Loucy (cell line): ENCODE results near the gene CNOT2.

Experiments used
- H2AFZ ChIP-seq: fragments of 200-600 bp; sonication (generic); 2 replicates; pipeline ENCODE4 v1.6.0; 2016; ENCODE audit warnings: antibody characterized with exemption, mild to moderate bottlenecking, low read length, moderate library complexity
- H3F3A ChIP-seq: fragments of 200-600 bp; 2 replicates; pipeline ENCODE4 v1.6.0; 2016; ENCODE audit warnings: antibody characterized with exemption, low read depth, mild to moderate bottlenecking
- H3K27me3 ChIP-seq: fragments of 200-600 bp; sonication (generic); 2 replicates; pipeline ENCODE4 v1.6.1; 2014; ENCODE audit warnings: low read length, mild to moderate bottlenecking; ENCODE audit not compliant: insufficient read depth, poor library complexity, severe bottlenecking
- H3K36me3 ChIP-seq: fragments of 200-600 bp; sonication (generic); 2 replicates; pipeline ENCODE4 v1.6.1; 2016; ENCODE audit warnings: low read length; ENCODE audit not compliant: insufficient read depth
- H3K4me1 ChIP-seq: fragments of 200-600 bp; sonication (generic); 2 replicates; pipeline ENCODE4 v1.5.1; 2014; ENCODE audit warnings: low read length, mild to moderate bottlenecking; ENCODE audit not compliant: insufficient read depth, poor library complexity, severe bottlenecking
- H3K4me2 ChIP-seq: fragments of 200-600 bp; sonication (generic); 2 replicates; pipeline ENCODE4 v1.6.0; 2014; ENCODE audit warnings: antibody characterized with exemption, low read length, low read depth, mild to moderate bottlenecking; ENCODE audit not compliant: poor library complexity, severe bottlenecking
- H3K4me3 ChIP-seq: fragments of 200-600 bp; sonication (generic); 2 replicates; pipeline ENCODE4 v1.5.1; 2014; ENCODE audit warnings: low read length, mild to moderate bottlenecking, mixed read lengths; ENCODE audit not compliant: poor library complexity, severe bottlenecking
- H3K79me2 ChIP-seq: fragments of 200-600 bp; sonication (generic); 2 replicates; pipeline ENCODE4 v1.6.1; 2014; ENCODE audit warnings: low read length; ENCODE audit not compliant: insufficient read depth
- H3K9ac ChIP-seq: fragments of 200-600 bp; sonication (generic); 2 replicates; pipeline ENCODE4 v1.6.0; 2014; ENCODE audit warnings: mild to moderate bottlenecking, low read depth, low read length, moderate library complexity; ENCODE audit not compliant: poor library complexity, severe bottlenecking
- H3K9me2 ChIP-seq: fragments of 200-600 bp; sonication (generic); replicated peaks from 2 replicates; pipeline ENCODE4 v1.6.1; 2016; ENCODE audit warnings: low read depth, low read length, mixed read lengths
- H3K9me3 ChIP-seq: fragments of 200-600 bp; sonication (generic); 2 replicates; pipeline ENCODE4 v1.6.1; 2014; ENCODE audit warnings: mild to moderate bottlenecking, antibody characterized with exemption, low read length, low read depth; ENCODE audit not compliant: insufficient read depth
- H4K20me1 ChIP-seq: fragments of 200-600 bp; sonication (generic); 2 replicates; pipeline ENCODE4 v1.6.0; 2014; ENCODE audit warnings: antibody characterized with exemption, low read length, mild to moderate bottlenecking; ENCODE audit not compliant: insufficient read depth, poor library complexity, severe bottlenecking
- CTCF ChIP-seq: fragments of 200-600 bp; sonication (generic); conservative IDR thresholded peaks from 2 replicates; pipeline ENCODE4 v1.5.1; 2014; ENCODE audit warnings: mild to moderate bottlenecking, antibody characterized with exemption, low read length
- EZH2phosphoT487 ChIP-seq: fragments of 200-600 bp; IDR thresholded peaks from 2 replicates; pipeline ENCODE4 v1.6.1; 2018; ENCODE audit warnings: antibody characterized with exemption, mild to moderate bottlenecking, moderate library complexity, borderline replicate concordance

CNOT2 gene

GRCh38 chr12:70217416-70217815, 25.8 kb upstream of the CNOT2 start:
- H3F3A ChIP-seq = no peaks in the 10 kb centered on the region
- peaks cover 10% of the 10 kb centered on the region for H3K9me3 ChIP-seq
- no peaks in the 10 kb centered on the region for H3K9me2 ChIP-seq
- no peak overlapping the region for H3K4me2 ChIP-seq
- no peak overlapping the region for H3K9ac ChIP-seq
- H3K4me3 ChIP-seq = no peak overlapping the region
- H3K79me2 ChIP-seq = no peaks in the 10 kb centered on the region
- no peak overlapping the region for H2AFZ ChIP-seq
- no peak for TF ChIP-seq EZH2phosphoT487
- TF ChIP-seq CTCF = no peak
- no peaks in the 10 kb centered on the region for H3K4me1 ChIP-seq
- no peaks in the 10 kb centered on the region for H3K36me3 ChIP-seq
- no peaks in the 10 kb centered on the region for H4K20me1 ChIP-seq
- no peaks in the 10 kb centered on the region for H3K27me3 ChIP-seq

DNA sequence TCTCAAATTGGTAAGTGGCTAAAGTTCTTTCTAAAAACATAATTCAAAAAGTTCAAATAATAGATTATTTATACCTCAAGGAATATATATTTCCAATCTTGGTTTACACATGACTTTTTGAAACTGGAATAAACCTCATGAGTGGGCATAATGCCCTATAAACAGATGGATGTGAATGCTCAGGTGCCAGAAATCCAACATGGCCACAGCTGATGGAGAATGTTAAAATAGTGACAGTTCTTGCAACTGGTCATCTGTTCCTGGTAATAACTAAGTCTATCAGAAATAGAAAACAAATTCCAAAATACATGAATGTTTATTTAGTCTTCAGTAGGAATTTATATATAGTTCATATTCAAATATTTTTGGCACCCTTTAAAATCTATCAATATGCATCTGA, 21.6 kb upstream of the CNOT2 start:
- H3K4me3 ChIP-seq = no peak overlapping the region
- H3K36me3 ChIP-seq = no peaks in the 10 kb centered on the region
- H2AFZ ChIP-seq = no peak overlapping the region
- no peak overlapping the region for H3K9ac ChIP-seq
- no peaks in the 10 kb centered on the region for H3K9me2 ChIP-seq
- no peak for TF ChIP-seq EZH2phosphoT487
- TF ChIP-seq CTCF = no peak
- H3K9me3 ChIP-seq = no peaks in the 10 kb centered on the region
- H4K20me1 ChIP-seq = no peaks in the 10 kb centered on the region
- no peaks in the 10 kb centered on the region for H3F3A ChIP-seq
- no peaks in the 10 kb centered on the region for H3K4me1 ChIP-seq
- H3K79me2 ChIP-seq = no peaks in the 10 kb centered on the region
- no peak overlapping the region for H3K4me2 ChIP-seq
- no peaks in the 10 kb centered on the region for H3K27me3 ChIP-seq

- no peaks in the 10 kb centered on the region for H3K9me3 ChIP-seq
- no peak overlapping the region for H3K9ac ChIP-seq
- H3F3A ChIP-seq = no peaks in the 10 kb centered on the region
- H3K9me2 ChIP-seq = no peaks in the 10 kb centered on the region
- H3K36me3 ChIP-seq = no peaks in the 10 kb centered on the region
- no peaks in the 10 kb centered on the region for H4K20me1 ChIP-seq
- no peak overlapping the region for H3K4me2 ChIP-seq
- H3K79me2 ChIP-seq = no peaks in the 10 kb centered on the region
- no peaks in the 10 kb centered on the region for H3K27me3 ChIP-seq
- no peak overlapping the region for H3K4me3 ChIP-seq
- no peaks in the 10 kb centered on the region for H3K4me1 ChIP-seq
- TF ChIP-seq CTCF = no peak
- no peak for TF ChIP-seq EZH2phosphoT487
- H2AFZ ChIP-seq = no peak overlapping the region
These were observed 15.3 kb upstream of the CNOT2 start for GRCh38 chr12:70227911-70228310.
